ENCODE results near the gene FSTL4. TPM values are rescaled to one million over a fixed set of nuclear protein-coding genes. Genes with fewer than 3 reads are reported as not detected.
"Not testable (repeated sequence)": the region's sequence is repeated elsewhere in the genome, so short reads cannot be mapped to it uniquely, and the experiment has no call there.

The FSTL4 gene
- polyA plus RNA-seq, 1 donor from 2014 or later: not detected

DNA sequence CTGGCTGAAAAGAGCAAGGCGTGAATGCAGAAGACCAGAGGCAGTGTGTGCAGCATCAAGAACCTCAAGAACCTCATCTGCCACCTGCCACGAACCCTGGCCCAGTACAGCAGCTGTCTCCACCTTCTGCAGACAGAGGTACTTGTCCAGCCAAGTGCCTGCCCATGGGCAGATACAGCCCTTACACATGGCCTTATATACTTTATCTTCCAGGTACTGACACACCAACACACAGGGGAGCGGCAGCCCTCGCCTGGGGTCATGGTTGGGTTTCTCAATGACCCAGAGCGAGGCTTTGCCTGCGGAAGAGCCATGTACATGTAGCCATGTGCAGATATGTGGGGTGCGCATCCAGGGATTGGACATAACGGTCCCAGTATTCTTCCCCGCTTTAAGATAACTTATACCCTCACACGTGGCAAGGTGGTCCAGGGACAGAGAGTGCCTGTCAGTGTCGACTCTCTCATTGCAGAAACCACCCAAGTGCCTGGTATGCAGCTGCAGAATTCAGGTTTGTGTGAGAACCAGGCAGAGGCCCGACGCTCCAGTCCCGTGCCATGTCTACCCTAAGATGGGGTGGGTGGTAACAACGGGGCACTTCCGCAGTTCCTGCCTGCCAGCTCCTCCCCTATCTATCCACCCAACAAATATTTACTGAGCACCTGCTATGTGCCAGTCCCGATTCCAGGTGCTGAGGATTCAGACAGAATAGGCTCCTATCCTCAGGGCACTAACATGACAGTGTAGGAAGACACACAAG, 206.9 kb downstream of the FSTL4 start:
- no peaks in the 10 kb centered on the region for H3K9me3 Mint-ChIP-seq
- H3K36me3 Mint-ChIP-seq: peaks cover 5% of the 10 kb centered on the region
- H3K27ac Mint-ChIP-seq: peak overlapping the region in 1 of 3 donors; percentile 50
- peaks cover 7% of the 10 kb centered on the region for H3K27me3 Mint-ChIP-seq
- no peaks in the 10 kb centered on the region for H3K4me1 Mint-ChIP-seq
- peak overlapping the region in 1 of 4 donors; percentile 23 for H3K4me3 Mint-ChIP-seq

DNA sequence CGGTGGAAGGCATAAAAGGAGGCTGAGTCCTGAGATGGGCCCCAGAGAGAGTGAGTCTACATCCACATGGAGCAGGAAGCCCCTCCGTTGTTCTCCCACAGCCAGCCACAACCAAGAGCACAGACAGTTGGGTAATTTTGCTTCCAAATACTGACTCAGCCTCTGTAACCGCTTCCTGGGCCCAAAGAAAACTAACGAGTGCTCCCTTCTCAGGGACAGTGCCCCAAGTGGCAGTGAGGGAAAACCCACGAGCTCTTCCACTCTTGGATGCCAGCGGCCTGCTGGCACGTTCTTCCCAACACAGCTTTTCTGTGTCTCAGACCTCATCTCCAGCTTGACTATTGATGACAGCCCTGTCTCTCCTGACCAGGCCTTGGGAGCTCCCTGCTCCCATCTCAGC, 207.6 kb downstream of the FSTL4 start:
- Mint-ChIP-seq H3K36me3 (peaks cover 3% of the 10 kb centered on the region), H3K4me3 (peak overlapping the region in 1 of 4 donors; percentile 21), H3K4me1 (peaks cover 0 to 1% (median 0%) of the 10 kb centered on the region in 3 donors), H3K27ac (peak overlapping the region in 1 of 3 donors; percentile 50), H3K9me3 (no peaks in the 10 kb centered on the region), H3K27me3 (peaks cover 7% of the 10 kb centered on the region)

DNA sequence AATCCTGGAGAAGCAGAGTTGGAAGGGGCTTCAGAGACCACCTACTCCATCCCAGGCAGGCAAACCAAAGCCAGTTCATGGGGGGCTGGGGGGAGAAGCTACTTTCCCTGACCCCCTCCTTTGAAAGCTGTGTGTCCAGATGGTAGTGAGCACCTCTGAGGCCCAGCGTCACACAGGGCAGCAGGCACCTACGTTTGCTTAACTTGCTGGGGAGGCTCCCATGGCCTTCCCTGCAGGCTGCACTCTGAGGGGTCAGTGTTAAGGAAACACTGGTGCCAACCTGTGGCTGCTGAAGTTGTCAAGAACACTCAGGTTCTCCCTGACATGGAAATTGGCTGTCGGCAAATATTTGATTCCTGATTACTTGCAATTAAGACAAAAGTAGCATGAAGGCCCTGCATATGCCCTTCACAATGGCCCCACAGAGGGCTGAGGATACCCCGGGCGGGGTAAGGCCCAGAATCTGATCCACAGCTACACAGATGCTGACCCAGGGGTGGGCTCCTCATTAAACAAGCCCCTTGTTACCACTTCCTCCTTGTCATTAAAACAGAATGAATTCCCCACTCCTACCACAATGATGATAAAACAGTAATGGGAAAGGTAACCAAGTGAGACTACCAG, 208.5 kb downstream of the FSTL4 start:
- Mint-ChIP-seq H3K27me3 (peaks cover 7% of the 10 kb centered on the region), H3K9me3 (no peaks in the 10 kb centered on the region), H3K4me1 (peaks cover 4 to 5% (median 5%) of the 10 kb centered on the region in 3 donors), H3K27ac (no peak overlapping the region), H3K4me3 (no peak overlapping the region), H3K36me3 (peaks cover 3% of the 10 kb centered on the region)

DNA sequence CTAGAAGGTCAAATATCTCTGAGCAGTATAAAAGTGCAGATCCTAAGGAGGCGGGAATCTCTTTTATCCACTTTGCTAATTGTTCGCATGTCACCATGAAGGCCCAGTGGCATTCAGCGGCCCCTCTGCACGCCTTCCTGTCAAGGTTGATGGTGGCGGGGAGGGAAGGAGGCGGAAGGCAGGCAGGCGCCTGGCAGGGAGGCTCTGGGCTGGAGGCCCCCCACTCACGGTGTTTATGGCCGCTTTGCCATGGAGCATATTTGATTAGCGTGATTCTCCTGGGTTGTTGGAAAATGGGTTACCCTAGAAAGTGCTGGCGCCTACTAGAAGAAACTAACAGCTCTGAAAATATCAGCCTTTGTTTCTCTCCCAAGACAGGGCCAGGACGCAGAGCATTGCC, 209.6 kb downstream of the FSTL4 start:
- H3K27ac Mint-ChIP-seq: no peak overlapping the region
- peaks cover 3% of the 10 kb centered on the region for H3K36me3 Mint-ChIP-seq
- no peak overlapping the region for H3K4me3 Mint-ChIP-seq
- H3K4me1 Mint-ChIP-seq: peaks cover 7 to 13% (median 9%) of the 10 kb centered on the region in 3 donors
- peaks cover 6% of the 10 kb centered on the region for H3K27me3 Mint-ChIP-seq
- H3K9me3 Mint-ChIP-seq: no peaks in the 10 kb centered on the region

DNA sequence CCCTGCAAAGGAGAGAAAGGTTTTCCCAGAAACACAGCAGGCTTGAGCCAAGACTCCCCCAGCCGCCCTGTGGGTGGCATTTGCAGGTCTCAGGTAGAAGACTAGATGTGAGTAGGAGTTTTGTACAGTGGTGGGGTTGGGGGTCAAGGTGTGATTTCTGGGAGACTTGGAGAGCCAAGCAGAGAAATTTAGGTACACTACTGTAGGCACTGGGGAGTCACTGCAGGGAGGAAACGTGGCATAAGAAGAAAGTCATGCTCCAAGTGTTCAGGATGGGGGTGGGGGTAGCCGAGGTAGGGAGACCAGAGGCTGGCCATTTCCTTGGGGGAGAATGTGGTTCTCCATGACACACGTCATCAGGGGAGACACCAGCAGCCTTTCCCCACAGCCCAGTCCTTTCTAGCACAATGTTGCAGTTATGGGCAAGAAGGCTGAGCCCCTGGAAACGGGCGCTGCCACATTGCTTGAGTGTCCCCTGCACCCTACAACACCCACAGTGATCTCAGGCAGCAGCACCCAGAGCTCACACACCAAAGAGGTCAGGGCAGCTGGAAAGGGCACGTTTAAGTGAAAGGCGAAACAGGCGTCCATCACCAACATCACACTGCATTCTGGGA, 210.5 kb downstream of the FSTL4 start:
- Mint-ChIP-seq H3K4me3 (no peak overlapping the region), H3K4me1 (peaks cover 11 to 21% (median 16%) of the 10 kb centered on the region in 3 donors), H3K27me3 (peaks cover 4% of the 10 kb centered on the region), H3K36me3 (peaks cover 3% of the 10 kb centered on the region), H3K27ac (peak overlapping the region in 1 of 3 donors; percentile 40), H3K9me3 (no peaks in the 10 kb centered on the region)

DNA sequence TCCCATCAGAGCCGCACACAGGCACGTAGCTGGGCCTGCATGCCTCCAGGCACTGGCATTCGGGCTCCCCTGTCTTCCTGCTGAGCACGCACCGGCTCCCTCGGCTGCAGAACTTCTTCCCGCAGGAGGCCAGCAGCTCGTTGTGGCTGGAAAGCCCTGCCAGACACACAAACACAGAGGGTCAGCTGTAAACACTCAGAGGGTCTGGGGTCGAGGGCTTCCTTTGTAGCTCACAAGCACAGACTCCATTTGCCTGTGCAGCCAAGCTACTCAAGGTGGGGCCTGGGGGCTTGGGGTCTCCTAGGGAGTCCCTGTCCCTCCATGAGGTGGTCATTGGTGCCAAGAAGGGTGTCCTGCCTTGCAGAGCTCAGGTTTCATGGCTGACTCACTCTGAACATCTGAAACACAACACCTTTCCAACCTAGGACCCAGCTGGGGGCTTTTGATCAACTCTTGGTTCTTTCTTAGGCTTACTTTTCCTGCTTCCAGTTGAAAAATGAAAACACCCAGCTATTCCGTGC, 211.4 kb downstream of the FSTL4 start:
- Mint-ChIP-seq H3K4me3 (no peak overlapping the region), H3K9me3 (no peaks in the 10 kb centered on the region), H3K27me3 (peaks cover 4% of the 10 kb centered on the region), H3K27ac (no peak overlapping the region), H3K4me1 (peaks cover 16 to 28% (median 23%) of the 10 kb centered on the region in 3 donors), H3K36me3 (peaks cover 2% of the 10 kb centered on the region)

DNA sequence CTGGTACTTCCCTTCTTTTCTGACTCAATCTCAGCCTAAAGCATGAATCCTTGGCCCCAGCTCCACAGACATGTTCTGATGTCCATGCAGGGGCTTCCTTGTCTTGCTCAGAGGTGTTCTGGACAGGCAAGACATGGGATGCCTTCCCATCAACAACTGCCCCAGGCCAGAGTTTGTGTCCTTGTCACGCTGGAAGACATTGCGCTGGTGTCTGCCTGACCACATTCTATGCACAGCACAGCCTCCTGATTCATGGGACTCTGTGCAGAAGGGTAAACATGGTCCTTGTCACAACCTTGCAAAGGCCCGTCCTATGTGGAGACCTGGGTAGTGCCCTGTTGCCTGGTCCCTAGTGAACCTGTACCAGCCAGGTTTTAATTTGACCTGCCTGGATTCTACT, 212.2 kb downstream of the FSTL4 start:
- H3K4me1 Mint-ChIP-seq: peaks cover 19 to 31% (median 23%) of the 10 kb centered on the region in 3 donors
- H3K27me3 Mint-ChIP-seq: peaks cover 4% of the 10 kb centered on the region
- H3K4me3 Mint-ChIP-seq: no peak overlapping the region
- no peak overlapping the region for H3K27ac Mint-ChIP-seq
- H3K36me3 Mint-ChIP-seq: peaks cover 1% of the 10 kb centered on the region
- H3K9me3 Mint-ChIP-seq: peaks cover 0 to 2% (median 2%) of the 10 kb centered on the region in 3 donors

DNA sequence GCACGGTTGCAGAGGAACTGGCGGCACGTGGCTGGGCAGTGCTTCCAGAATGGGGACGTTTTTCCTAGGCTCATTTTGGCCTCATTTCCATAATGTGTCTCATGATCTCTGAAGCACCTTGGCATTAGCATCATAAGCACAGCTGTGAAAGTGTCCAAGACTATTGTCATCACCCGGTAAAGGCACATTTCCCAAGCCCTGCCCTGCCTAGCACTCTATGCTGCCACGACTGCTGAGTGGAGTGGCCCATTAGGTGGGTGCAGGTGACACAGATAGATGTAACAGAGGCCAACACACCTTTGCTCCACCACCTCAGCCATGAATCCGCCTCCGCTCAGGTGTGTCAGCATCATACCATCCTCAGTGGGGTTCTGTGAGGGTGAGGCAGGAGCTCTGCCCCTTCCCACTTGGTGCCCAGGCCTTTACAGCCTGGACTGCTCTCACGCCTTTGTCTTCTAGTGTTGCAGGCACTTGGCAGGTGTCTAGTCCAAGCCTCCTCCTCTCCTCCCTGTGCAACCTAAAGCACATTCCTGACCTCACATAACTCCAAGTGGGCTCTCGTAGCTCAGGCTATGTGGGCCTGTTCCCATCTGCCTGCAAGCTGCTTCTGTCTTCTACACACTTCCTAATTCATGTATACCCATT, 213.0 kb downstream of the FSTL4 start:
- Mint-ChIP-seq H3K4me3 (no peak overlapping the region), H3K9me3 (peaks cover 0 to 3% (median 2%) of the 10 kb centered on the region in 3 donors), H3K36me3 (peaks cover 1% of the 10 kb centered on the region), H3K27ac (no peak overlapping the region), H3K27me3 (peaks cover 4% of the 10 kb centered on the region), H3K4me1 (peaks cover 19 to 31% (median 23%) of the 10 kb centered on the region in 3 donors)

DNA sequence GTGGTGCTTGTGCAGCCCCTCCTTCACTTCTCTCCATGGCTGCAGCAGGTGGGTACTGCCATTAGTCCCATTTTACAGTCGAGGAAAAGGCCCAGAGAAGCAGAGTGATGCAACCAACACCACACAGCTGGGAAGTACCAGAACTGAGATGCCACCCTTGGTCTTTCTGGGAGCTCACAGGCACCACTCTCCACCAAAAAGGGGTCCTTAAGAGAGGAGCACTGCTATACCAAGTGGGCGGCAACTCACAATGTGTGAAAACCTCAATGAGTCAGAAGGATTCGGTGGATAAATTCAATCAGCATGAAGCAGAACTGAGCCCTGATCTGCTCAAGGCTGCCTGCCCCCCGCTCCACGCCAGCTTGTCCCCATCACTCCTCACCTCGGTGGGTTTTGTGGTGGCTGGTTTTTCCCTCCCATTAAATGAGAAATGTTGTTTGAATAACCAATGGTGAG, 213.7 kb downstream of the FSTL4 start:
- Mint-ChIP-seq H3K4me3 (no peak overlapping the region), H3K9me3 (peaks cover 0 to 3% (median 2%) of the 10 kb centered on the region in 3 donors), H3K27ac (no peak overlapping the region), H3K36me3 (peaks cover 1% of the 10 kb centered on the region), H3K27me3 (peaks cover 4% of the 10 kb centered on the region), H3K4me1 (peaks cover 19 to 31% (median 23%) of the 10 kb centered on the region in 3 donors)

DNA sequence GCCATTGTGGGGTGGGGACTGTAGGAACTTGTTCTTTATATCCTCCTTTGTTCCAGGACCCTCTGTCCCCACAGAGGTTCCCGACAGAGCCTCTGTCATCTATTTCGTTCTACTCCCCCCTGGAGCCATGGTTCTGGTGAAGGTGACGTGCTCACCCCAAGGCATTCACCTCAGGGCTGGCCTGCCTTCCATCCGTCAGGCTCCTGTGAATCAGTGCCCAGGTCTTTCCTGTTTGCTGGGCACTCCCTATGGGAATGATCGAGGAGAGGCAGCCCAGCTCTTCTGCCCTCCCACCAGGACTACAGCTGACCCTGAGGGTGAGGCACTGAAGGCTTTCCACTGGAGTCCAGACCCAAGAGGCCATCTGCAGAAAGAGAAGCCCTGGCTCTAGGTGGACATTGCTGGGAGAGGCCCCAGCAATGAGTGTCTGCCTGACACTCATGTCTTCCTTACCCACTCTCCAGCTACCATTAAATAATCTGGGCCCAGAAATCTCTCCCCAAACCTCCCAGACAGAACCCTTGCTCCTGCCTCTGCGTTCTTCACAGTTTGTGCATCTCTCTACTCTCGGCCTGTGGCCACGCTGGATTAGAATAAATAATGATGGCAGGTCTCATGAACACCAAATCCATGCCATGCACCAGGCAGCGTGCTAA, 214.2 kb downstream of the FSTL4 start:
- Mint-ChIP-seq H3K27me3 (peaks cover 2% of the 10 kb centered on the region), H3K36me3 (no peaks in the 10 kb centered on the region), H3K9me3 (peaks cover 0 to 3% (median 2%) of the 10 kb centered on the region in 3 donors), H3K4me1 (peaks cover 19 to 31% (median 23%) of the 10 kb centered on the region in 3 donors), H3K4me3 (no peak overlapping the region), H3K27ac (no peak overlapping the region)

DNA sequence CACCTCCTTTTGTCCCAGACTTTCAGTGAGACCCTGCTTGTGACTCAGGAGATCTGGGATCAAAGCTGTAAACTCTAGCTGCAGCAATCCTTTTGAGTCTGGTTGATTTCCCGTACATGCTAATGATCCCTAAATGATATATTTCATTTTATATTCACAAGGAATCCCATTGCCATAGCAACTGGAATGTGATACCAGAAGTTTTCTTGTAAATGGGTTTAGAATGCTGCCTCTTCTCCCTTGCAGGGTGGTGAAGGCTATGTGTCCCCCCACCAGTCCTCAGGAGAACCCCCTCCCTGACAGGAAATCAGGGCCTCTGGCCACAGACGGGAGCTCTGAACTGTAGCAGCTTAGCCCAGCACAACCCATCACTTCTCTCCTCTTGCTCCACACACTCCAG, 215.0 kb downstream of the FSTL4 start:
- Mint-ChIP-seq H3K27ac (no peak overlapping the region), H3K4me3 (peak overlapping the region in 1 of 4 donors; percentile 73), H3K9me3 (peaks cover 0 to 3% (median 2%) of the 10 kb centered on the region in 3 donors), H3K4me1 (peaks cover 19 to 31% (median 23%) of the 10 kb centered on the region in 3 donors), H3K36me3 (no peaks in the 10 kb centered on the region), H3K27me3 (peaks cover 2% of the 10 kb centered on the region)

DNA sequence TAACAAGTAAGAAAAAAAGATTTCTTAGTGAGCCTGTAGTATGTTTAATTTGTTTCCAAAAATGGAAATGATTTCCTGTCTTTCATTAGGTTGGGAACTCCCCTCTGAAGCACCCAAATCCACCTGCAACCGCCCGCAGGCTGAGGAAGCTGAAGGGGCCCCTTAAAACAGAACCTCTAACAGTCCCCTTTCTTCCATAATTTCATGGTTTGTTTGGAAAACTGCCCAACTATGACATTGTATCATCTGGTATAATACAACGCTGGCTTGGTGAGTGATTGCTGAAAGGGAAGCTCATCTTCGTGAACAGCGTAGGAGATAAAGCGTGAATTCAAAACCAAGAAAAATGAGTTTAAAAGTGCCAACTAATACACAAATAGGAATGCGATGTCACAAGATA, 215.5 kb downstream of the FSTL4 start:
- H3K4me3 Mint-ChIP-seq: peak overlapping the region in 2 of 4 donors; percentile 33 to 74
- peaks cover 19 to 31% (median 23%) of the 10 kb centered on the region in 3 donors for H3K4me1 Mint-ChIP-seq
- H3K27ac Mint-ChIP-seq: peak overlapping the region in 2 of 3 donors; percentile 10 to 54

DNA sequence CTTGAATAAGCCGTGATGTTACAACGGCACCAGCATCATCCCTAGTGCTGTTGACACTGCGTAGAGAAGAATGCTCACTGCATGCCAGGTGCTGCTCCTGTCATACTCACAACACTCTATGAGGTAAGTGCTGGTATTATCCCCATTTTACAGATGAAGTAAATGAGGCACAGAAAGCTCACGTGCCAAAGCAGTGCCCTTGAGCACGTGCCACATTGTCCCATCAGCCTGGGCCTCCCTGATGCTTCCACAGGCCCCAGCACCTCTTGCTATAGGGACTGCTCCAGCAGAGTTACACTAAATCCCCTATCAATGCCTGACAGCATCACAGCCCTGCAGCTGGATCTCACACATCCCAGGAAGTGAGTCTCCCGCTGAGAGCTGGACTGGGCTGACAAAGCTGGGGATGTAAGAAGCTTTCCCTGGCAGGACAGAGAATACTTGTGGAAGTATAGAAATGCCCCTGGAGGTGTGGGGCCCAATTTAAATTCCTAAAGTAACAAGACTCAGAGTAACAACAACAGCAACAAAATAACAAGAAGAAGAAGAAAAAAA, 216.1 kb downstream of the FSTL4 start:
- peak overlapping the region in 1 of 4 donors; percentile 33 for H3K4me3 Mint-ChIP-seq
- peaks cover 19 to 31% (median 23%) of the 10 kb centered on the region in 3 donors for H3K4me1 Mint-ChIP-seq
- peaks cover 0 to 3% (median 2%) of the 10 kb centered on the region in 3 donors for H3K9me3 Mint-ChIP-seq
- H3K27me3 Mint-ChIP-seq: peaks cover 2% of the 10 kb centered on the region
- H3K36me3 Mint-ChIP-seq: no peaks in the 10 kb centered on the region
- peak overlapping the region in 1 of 3 donors; percentile 10 for H3K27ac Mint-ChIP-seq

More for the DNA sequence above, 215.5 kb downstream of the FSTL4 start:
- H3K36me3 Mint-ChIP-seq: no peaks in the 10 kb centered on the region
- H3K9me3 Mint-ChIP-seq: peaks cover 0 to 3% (median 2%) of the 10 kb centered on the region in 3 donors
- H3K27me3 Mint-ChIP-seq: peaks cover 2% of the 10 kb centered on the region

DNA sequence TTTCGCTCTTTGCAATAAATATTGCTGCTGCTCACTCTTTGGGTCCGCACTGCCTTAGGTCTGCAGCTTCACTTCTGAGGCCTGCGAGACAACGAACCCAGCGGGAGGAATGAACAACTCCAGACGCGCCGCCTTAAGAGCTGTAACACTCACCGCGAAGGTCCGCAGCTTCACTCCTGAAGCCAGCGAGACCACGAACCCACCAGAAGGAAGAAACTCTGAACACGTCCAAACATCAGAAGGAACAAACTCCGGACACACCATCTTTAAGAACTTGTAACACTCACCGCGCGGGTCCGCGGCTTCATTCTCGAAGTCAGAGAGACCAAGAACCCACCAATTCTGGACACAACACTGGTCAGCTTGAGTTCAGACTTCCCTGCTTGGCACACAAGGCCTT, 217.1 kb downstream of the FSTL4 start:
- peaks cover 19 to 31% (median 23%) of the 10 kb centered on the region in 3 donors for H3K4me1 Mint-ChIP-seq
- H3K9me3 Mint-ChIP-seq, H3K27me3 Mint-ChIP-seq, H3K27ac Mint-ChIP-seq, H3K4me3 Mint-ChIP-seq, H3K36me3 Mint-ChIP-seq: not testable (repeated sequence)
